Testis (tissue), 3 donors: ENCODE measurements around the gene ZCCHC7. TPM values are rescaled to one million over a fixed set of nuclear protein-coding genes. Genes with fewer than 3 reads are reported as not detected.

Experiments
- DNase-seq: peaks from one replicate; pipeline ENCODE4 v3.0.0-alpha.2; 2019
- H3K27ac ChIP-seq, 2 donors: fragments of 200-600 bp; sonication (generic); one replicate each; pipeline ENCODE4 v1.5.1; 2019
- H3K27me3 ChIP-seq: fragments of 200-600 bp; sonication (generic); one replicate; pipeline ENCODE4 v1.5.1; 2019
- H3K36me3 ChIP-seq: fragments of 200-600 bp; sonication (generic); one replicate; pipeline ENCODE4 v1.5.1; 2017; ENCODE audit warnings: low read depth; ENCODE audit errors: missing control alignments
- H3K4me1 ChIP-seq: fragments of 200-600 bp; sonication (generic); one replicate; pipeline ENCODE4 v1.5.1; 2019
- H3K4me3 ChIP-seq, 2 donors: fragments of 200-600 bp; sonication (generic); one replicate each; pipeline ENCODE4 v1.5.1; 2017 to 2019
- H3K9me3 ChIP-seq: fragments of 200-600 bp; sonication (generic); one replicate; pipeline ENCODE4 v1.5.1; 2017
- CTCF ChIP-seq, 3 experiments: fragments of 450-650 bp in 2 of 3; fragments of 200-600 bp in 1 of 3; sonication (generic) in 1 of 3; IDR thresholded peaks; one replicate each; pipeline ENCODE4 v1.5.1; 2016 to 2019; ENCODE audit warnings: antibody characterized with exemption in 3 of 3, mild to moderate bottlenecking in 2 of 3, moderate library complexity in 1 of 3
- POLR2A ChIP-seq: fragments of 450-650 bp; IDR thresholded peaks from one replicate; pipeline ENCODE4 v1.6.1; 2017; ENCODE audit warnings: antibody characterized with exemption, mild to moderate bottlenecking, moderate library complexity
- WGBS, 2 donors: methylation state at CpG; one replicate each; pipeline ENCODE4 v1.1.5; 2018; 5-methylcytosine and 5-hydroxymethylcytosine counted together
- intact Hi-C: fragments of 100-400 bp; cut with DNase I; formaldehyde crosslinking; loops from one replicate; pipeline ENCODE4 v1.15.1; 2023; ENCODE audit warnings: low total_unique reads
- polyA plus RNA-seq: library from polyadenylated mRNA; stranded (reverse); fragments of 350-450 nt; fragmentation: Illumina TruSeq; extraction: RNeasy Lipid Tissue Mini Kit (QIAGEN cat#74804); gene quantifications from one replicate; pipeline ENCODE4 v1.2.3, GENCODE V29; 2014; ENCODE audit warnings: low read depth, low replicate concordance; ENCODE audit not compliant: insufficient read depth
- total RNA-seq, 2 donors: library from RNA; depleted of rRNA; stranded (reverse); fragments of >200 nt; gene quantifications; one replicate each; pipeline ENCODE4 v1.2.3, GENCODE V29; 2016

ZCCHC7 gene
- total and polyA plus RNA-seq, 3 donors from 2014 or later, result 14.4 to 20.6 (median 18.5) TPM

- H3K27me3 ChIP-seq, result no peaks in the 10 kb centered on the region
- TF ChIP-seq POLR2A (no peak), CTCF (IDR thresholded peaks at IDR 0.05) (no peak)
- no peaks in the 10 kb centered on the region for H3K9me3 ChIP-seq
- 78 to 87% methylated on average over 6 of the region's 6 CpGs for WGBS, 2 donors
- intact Hi-C loops, result no loop called here
- no peak overlapping the region for H3K4me3 ChIP-seq
- no peak for DNase-seq
- no peaks in the 10 kb centered on the region for H3K4me1 ChIP-seq
- no peak overlapping the region for H3K27ac ChIP-seq
- H3K36me3 ChIP-seq, result no peaks in the 10 kb centered on the region
These were observed 163.5 kb downstream of the ZCCHC7 start for GRCh38 chr9:37283730-37284325.

- 89 to 94% methylated on average over 1 of the region's 1 CpG for WGBS, 2 donors
- no peak for DNase-seq
These were observed 164.3 kb downstream of the ZCCHC7 start for GRCh38 chr9:37284636-37285035.

GRCh38 chr9:37286530-37287175 lies 166.3 kb downstream of the ZCCHC7 start:
- TF ChIP-seq POLR2A, result no peak
- TF ChIP-seq CTCF (IDR thresholded peaks at IDR 0.05), result no peak
- Histone ChIP-seq H3K4me3 (no peak overlapping the region), H3K9me3 (no peaks in the 10 kb centered on the region), H3K27me3 (no peaks in the 10 kb centered on the region), H3K4me1 (no peaks in the 10 kb centered on the region), H3K27ac (no peak overlapping the region), H3K36me3 (no peaks in the 10 kb centered on the region)
- WGBS, 2 donors, result 86 to 90% methylated on average over 6 of the region's 6 CpGs
- DNase-seq, result no peak
- intact Hi-C loops, result no loop called here

More at GRCh38 chr9:37284636-37285035, 164.3 kb downstream of the ZCCHC7 start:
- Histone ChIP-seq H3K27ac (no peak overlapping the region), H3K9me3 (no peaks in the 10 kb centered on the region), H3K4me3 (no peak overlapping the region), H3K27me3 (no peaks in the 10 kb centered on the region), H3K36me3 (no peaks in the 10 kb centered on the region), H3K4me1 (no peaks in the 10 kb centered on the region)
- TF ChIP-seq POLR2A (no peak), CTCF (IDR thresholded peaks at IDR 0.05) (no peak)
- intact Hi-C loops, result no loop called here

GRCh38 chr9:37287317-37287716 lies 166.9 kb downstream of the ZCCHC7 start:
- H3K27me3 ChIP-seq, result no peaks in the 10 kb centered on the region
- H3K4me1 ChIP-seq, result no peaks in the 10 kb centered on the region
- TF ChIP-seq POLR2A, result no peak
- intact Hi-C loops, result no loop called here
- no peaks in the 10 kb centered on the region for H3K36me3 ChIP-seq
- WGBS, 2 donors, result 79 to 80% methylated on average over 4 of the region's 4 CpGs
- no peak overlapping the region for H3K27ac ChIP-seq
- no peak overlapping the region for H3K4me3 ChIP-seq
- no peak for DNase-seq
- no peaks in the 10 kb centered on the region for H3K9me3 ChIP-seq

GRCh38 chr9:37289631-37290030 lies 169.3 kb downstream of the ZCCHC7 start:
- H3K4me1 ChIP-seq, result no peaks in the 10 kb centered on the region
- WGBS, 2 donors, result 94 to 98% methylated on average over 4 of the region's 4 CpGs
- H3K4me3 ChIP-seq, result no peak overlapping the region
- no peaks in the 10 kb centered on the region for H3K27me3 ChIP-seq
- no peaks in the 10 kb centered on the region for H3K36me3 ChIP-seq
- intact Hi-C loops, result no loop called here
- H3K27ac ChIP-seq, result no peak overlapping the region
- no peak for DNase-seq
- H3K9me3 ChIP-seq, result no peaks in the 10 kb centered on the region
- TF ChIP-seq CTCF (IDR thresholded peaks at IDR 0.05), result no peak
- TF ChIP-seq POLR2A, result no peak
